GM12892 (cell line): ENCODE measurements around the gene TNFSF13.
"Not testable (repeated sequence)": the region's sequence is repeated elsewhere in the genome, so short reads cannot be mapped to it uniquely, and the experiment has no call there.

Experiments
- DNase-seq: peaks from one replicate; pipeline ENCODE4 v3.0.0; 2011; ENCODE audit not compliant: insufficient read length
- FAIRE-seq: peaks from 2 replicates; lab custom pipeline; 2011; peaks lifted over from hg19 to GRCh38; lab: Jason Lieb, UNC
- POLR2A ChIP-seq: IDR thresholded peaks from 2 replicates; pipeline ENCODE4 v1.6.1; 2011; ENCODE audit warnings: low read depth, low read length, control low read depth
- POLR2AphosphoS5 ChIP-seq: IDR thresholded peaks from 2 replicates; pipeline ENCODE4 v1.6.1; 2011; ENCODE audit warnings: low read depth, low read length, control low read depth
- TAF1 ChIP-seq: IDR thresholded peaks from 2 replicates; pipeline ENCODE4 v1.6.1; 2011; ENCODE audit warnings: low read depth, mild to moderate bottlenecking, control low read depth, low read length, borderline replicate concordance

Gene TNFSF13

DNA sequence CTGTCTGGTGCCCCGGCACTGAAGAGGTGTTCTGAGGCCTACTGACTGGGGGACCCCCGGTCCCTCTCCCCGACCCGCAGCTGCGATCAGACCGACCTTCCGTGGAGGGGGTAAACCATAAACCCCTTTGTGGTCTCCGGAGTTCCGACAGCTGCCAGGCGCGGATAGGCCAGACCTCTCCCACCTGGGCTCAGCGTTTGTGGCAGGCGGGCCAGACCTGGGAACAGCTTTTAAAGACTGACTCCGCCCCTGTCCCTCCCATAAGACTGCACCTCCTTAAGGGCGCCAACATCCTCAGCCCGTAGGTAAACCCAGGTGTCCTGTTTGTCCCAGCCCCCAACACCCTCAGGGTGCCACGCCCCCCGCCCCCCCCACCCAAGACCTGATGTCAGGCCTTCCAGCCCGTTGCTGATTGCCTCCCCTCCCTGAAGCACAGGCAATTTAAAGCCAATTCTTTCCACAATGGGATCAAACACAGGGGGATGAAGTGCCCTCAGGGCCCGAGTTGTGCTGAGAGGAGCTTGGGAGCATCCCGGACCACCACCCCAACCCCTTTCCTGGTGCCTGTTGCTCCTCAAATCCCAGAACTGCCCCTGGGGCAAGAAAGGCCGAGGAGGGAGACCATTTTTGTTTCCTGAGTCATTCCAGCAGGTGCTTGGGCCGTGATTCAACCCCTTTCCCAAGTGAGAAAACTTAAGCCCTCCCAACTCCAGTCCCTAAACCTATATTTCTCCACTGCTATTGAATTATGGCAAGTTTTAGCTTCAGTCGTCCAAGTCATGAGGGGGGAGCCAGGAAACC is 31.5 kb downstream of the TNFSF13 start, which contains the start of gene SOX15:
Gene SOX15, minus strand, starts transcription at position 204 of the 801 bp plus-strand sequence. CDS start 418 bp downstream, outside the sequence.
- FAIRE-seq (no peak), DNase-seq (no peak)
- TF ChIP-seq POLR2A (peak; percentile 6; the same call in 1 of the 2 replicates), TAF1 (no peak)

GRCh38 chr17:7590743-7591142 is 32.2 kb downstream of the TNFSF13 start:
- DNase-seq (no peak), FAIRE-seq (no peak)
- TF ChIP-seq TAF1, result no peak
- TF ChIP-seq POLR2AphosphoS5, result no peak
- TF ChIP-seq POLR2A, result no peak; the same call in 1 of the 2 replicates

DNA sequence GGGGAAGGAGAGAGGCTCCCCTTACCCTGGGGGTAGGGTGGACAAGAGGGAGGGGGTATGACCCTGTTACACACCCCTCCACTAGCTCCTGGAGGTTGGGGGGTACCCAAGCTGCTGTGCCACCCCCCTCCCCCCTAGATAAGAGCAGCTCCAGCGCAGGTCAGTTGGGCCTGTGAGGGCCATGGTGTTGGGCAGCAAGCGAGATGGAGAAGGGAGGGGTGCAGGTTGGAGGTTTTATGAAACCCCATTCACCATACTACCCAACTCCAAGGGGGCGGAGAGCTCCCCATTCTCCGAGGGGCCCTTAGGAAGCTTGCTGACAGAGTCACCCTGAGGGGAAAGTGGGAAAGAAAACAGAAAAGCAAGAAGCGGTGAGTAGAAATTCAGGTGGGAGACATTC is 33.0 kb downstream of the TNFSF13 start:
- TF ChIP-seq POLR2A (no peak), TAF1 (no peak), POLR2AphosphoS5 (no peak)
- FAIRE-seq (no peak), DNase-seq (no peak)

DNA sequence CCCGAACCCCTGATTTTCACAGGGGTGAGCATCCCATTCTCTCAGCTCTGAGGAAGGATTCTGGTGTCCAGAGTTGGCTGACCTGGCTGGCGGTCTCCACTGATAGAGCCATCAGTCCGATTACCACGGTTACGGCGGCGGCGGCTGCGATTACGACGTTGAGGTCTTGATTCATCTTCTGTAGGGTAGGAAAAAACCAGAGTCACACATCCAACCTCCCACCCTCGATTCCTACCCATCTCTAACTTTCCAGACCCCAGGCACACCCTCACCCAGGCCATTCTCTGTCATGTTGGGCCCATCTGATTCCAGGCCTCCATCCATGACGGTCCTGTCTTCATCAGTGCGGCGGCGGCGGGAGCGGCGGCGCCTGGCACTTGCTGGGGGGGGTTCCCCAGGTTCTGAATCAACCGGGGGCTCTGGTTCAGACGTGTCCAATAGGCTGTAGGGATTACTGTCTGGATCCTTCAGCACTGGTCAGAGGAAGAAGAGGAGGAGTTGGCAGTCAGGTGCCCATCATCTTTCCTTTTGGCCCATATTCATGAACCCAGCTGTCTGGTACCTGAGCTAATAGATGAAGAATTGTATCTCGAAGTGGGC is 34.0 kb downstream of the TNFSF13 start:
- no peak for DNase-seq
- FAIRE-seq, result no peak
- TF ChIP-seq TAF1 (no peak), POLR2AphosphoS5 (no peak), POLR2A (no peak)

DNA sequence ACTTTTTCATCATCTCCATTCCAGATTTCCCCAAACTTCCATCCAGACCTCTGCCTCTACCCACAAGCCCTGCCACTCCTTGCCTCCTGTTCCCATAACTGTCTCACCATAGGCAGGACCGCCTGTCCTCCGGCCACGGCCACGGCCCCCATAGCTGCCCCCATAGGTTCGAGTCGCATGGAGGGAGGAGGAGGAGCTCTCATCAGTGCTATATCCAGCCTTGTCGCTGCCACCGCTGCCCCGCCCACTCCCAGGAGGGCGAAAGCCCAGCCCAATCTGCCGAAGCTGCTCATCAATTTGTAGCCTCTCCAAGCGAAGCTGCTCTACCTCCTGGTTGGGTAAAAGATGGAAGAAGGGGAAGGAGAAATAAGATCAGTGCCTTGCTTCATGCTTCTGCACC is 34.7 kb downstream of the TNFSF13 start:
- DNase-seq (no peak), FAIRE-seq (no peak)
- no peak for TF ChIP-seq POLR2A
- TF ChIP-seq POLR2AphosphoS5, result no peak

DNA sequence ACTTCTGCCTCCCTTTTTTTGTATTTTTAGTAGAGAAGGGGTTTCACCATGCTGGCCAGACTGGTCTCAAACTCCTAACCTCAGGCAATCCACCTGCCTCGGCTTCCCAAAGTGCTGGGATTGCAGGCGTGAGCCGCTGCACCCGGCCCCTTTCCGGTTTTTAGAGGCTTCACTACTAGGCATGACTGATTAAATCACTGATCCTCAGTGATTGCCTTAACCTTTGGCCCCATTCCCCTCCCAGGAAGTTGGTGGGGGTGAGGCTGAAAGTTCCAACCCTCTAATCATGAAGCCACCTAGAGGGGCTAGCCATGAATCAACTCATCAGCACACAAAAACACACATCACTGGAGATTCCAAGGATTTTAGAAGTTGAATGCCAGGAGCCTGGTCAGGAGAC is 39.0 kb downstream of the TNFSF13 start:
- not testable (repeated sequence) for FAIRE-seq, DNase-seq

DNA sequence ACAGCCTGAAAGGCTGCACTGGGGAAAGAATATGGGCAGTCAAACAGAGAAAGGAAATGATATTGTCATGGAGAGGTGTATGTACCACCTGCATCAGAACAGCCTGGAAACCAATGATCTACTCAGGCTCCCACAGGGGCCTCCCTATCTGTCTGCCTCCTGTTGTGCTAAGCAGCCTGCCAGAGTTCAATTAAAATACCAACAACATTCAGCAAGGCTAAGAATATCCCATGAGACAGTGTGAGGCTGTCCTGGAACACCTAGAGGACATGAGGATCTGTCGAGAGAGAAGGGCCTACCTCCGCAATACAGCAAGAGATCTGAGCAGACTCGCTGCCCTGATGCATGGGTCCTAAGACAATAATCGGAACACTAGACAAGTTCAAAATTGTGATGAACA is 47.7 kb downstream of the TNFSF13 start:
- TF ChIP-seq POLR2AphosphoS5 (no peak), POLR2A (no peak), TAF1 (no peak)
- DNase-seq (no peak), FAIRE-seq (no peak)

DNA sequence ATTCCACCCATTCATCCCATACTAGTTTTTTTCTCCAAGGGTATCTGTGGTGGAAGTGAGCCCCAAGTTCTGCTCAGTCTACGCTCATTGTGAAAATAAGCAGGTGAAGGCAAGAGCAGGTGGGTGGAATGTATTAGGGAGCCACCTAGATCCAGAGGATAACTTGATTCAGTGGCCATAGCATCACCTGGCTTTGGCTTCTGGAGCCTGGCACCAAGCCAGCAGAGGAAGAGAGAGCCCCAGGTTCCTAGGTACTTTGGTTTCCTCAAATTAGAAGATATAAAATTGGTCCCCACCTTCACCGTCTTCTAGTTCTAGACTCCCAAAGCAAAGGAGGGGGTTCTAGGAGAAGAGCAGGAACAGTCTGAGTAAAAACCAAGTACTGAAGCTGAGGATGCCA is 52.1 kb downstream of the TNFSF13 start:
- no peak for DNase-seq
- TF ChIP-seq POLR2AphosphoS5, result no peak
- FAIRE-seq, result peak; percentile 9
